K562 (cell line): Measurements from ENCODE around the gene AFAP1. TPM values are rescaled to one million over a fixed set of nuclear protein-coding genes. Genes with fewer than 3 reads are reported as not detected.

Experiments
- ATAC-seq: fragments of 200-7000 bp; cut with Tn5 transposase; 3 replicates; pipeline ENCODE4 v1.9.1; 2020; ENCODE audit warnings: moderate library complexity
- BruUV-seq: library from RNA; stranded (reverse); fragments of 400-500 nt; replicated peaks from 2 replicates; lab custom pipeline; 2021; lab: Mats Ljungman, UMichigan
- CTCF ChIA-PET: fragments of 300-600 bp; formaldehyde crosslinking; extraction: SDS; loops from one replicate; lab custom pipeline; 2021; ENCODE audit warnings: low intra/inter-chr PET ratio; lab: Yijun Ruan, JAX
- POLR2A ChIA-PET: fragments of 300-600, 350-650 bp; sonication (Branson Sonifier 250); formaldehyde crosslinking; extraction: SDS; loops from one replicate; lab custom pipeline; 2021; ENCODE audit warnings: antibody characterized with exemption, inconsistent platforms; lab: Yijun Ruan, JAX
- DNase-seq, 4 experiments: peaks; one replicate each; pipeline versions ENCODE4 v3.0.0 to v3.0.0-alpha.2; 2011 to 2018; ENCODE audit warnings: low spot score in 3 of 4, mixed read lengths in 3 of 4; ENCODE audit errors: extremely low read depth in 1 of 4
- FAIRE-seq: peaks from 2 replicates; lab custom pipeline; 2011; peaks lifted over from hg19 to GRCh38; lab: Jason Lieb, UNC
- H2AFZ ChIP-seq: 2 replicates; pipeline ENCODE4 v1.6.0; 2011; ENCODE audit warnings: low read depth, low read length, control low read depth, inconsistent platforms
- H3K27ac ChIP-seq: fragments of 200-600 bp; 3 replicates; pipeline ENCODE4 v1.8.0; 2011; ENCODE audit warnings: low read depth, mild to moderate bottlenecking, control low read depth, inconsistent platforms, low read length, moderate library complexity, mixed read lengths; ENCODE audit errors: extremely low read depth
- H3K27me3 ChIP-seq, 2 experiments: fragments of 300-600 bp in 1 of 2; 2 replicates in 1 of 2; 3 replicates in 1 of 2; pipeline versions ENCODE4 v1.6.0 to v1.8.0; 2011; ENCODE audit warnings: inconsistent platforms in 2 of 2, low read length in 2 of 2, mild to moderate bottlenecking in 1 of 2, mixed read lengths in 1 of 2, moderate library complexity in 1 of 2; ENCODE audit not compliant: control insufficient read depth in 2 of 2, insufficient read depth in 2 of 2
- H3K36me3 ChIP-seq: fragments of 300-600 bp; 3 replicates; pipeline ENCODE4 v1.8.0; 2011; ENCODE audit warnings: mild to moderate bottlenecking, low read length, inconsistent platforms; ENCODE audit not compliant: control insufficient read depth, insufficient read depth
- H3K4me1 ChIP-seq, 2 experiments: fragments of 200-600 bp in 1 of 2; replicated peaks in 1 of 2; 2 replicates in 1 of 2; 3 replicates in 1 of 2; pipeline versions ENCODE4 v1.5.1 to v1.8.0; 2011; ENCODE audit warnings: inconsistent platforms in 2 of 2, low read length in 2 of 2, mild to moderate bottlenecking in 1 of 2, mixed read lengths in 1 of 2, moderate library complexity in 1 of 2; ENCODE audit not compliant: control insufficient read depth in 2 of 2, insufficient read depth in 2 of 2
- H3K4me2 ChIP-seq: 2 replicates; pipeline ENCODE4 v1.6.1; 2011; ENCODE audit warnings: low read length, control low read depth, inconsistent platforms, mixed read lengths; ENCODE audit not compliant: insufficient read depth
- H3K4me3 ChIP-seq: fragments of 200-600 bp; sonication (generic), shearing (Covaris generic); 2 replicates; pipeline ENCODE4 v1.5.1; 2016; ENCODE audit warnings: control low read depth, inconsistent platforms
- H3K79me2 ChIP-seq: fragments of 200-600 bp; 3 replicates; pipeline ENCODE4 v1.8.0; 2011; ENCODE audit warnings: low read length, inconsistent platforms; ENCODE audit not compliant: control insufficient read depth, insufficient read depth
- H3K9ac ChIP-seq, 2 experiments: 2 replicates each; pipeline versions ENCODE4 v1.6.0 to v1.6.1; 2011; ENCODE audit warnings: low read depth in 2 of 2, low read length in 2 of 2, control low read depth in 1 of 2, inconsistent platforms in 1 of 2, mild to moderate bottlenecking in 1 of 2, mixed read lengths in 1 of 2; ENCODE audit not compliant: insufficient read depth in 1 of 2
- H3K9me1 ChIP-seq: one replicate; pipeline ENCODE4 v1.6.0; 2011; ENCODE audit warnings: inconsistent platforms, mild to moderate bottlenecking, low read length, moderate library complexity; ENCODE audit not compliant: control insufficient read depth, insufficient read depth
- H3K9me3 ChIP-seq: replicated peaks from 2 replicates; pipeline ENCODE4 v1.5.1; 2011; ENCODE audit warnings: low read depth, low read length, inconsistent platforms; ENCODE audit not compliant: control insufficient read depth, insufficient read depth
- H4K20me1 ChIP-seq: replicated peaks from 2 replicates; pipeline ENCODE4 v1.6.1; 2011; ENCODE audit warnings: low read length, inconsistent platforms, mixed read lengths; ENCODE audit not compliant: control insufficient read depth, insufficient read depth
- ETS2 ChIP-seq: IDR thresholded peaks from 2 replicates; pipeline ENCODE4 v1.6.1; 2016; ENCODE audit warnings: borderline replicate concordance, missing genetic modification characterization, mild to moderate bottlenecking, moderate library complexity, missing compliant biosample characterization; ENCODE audit not compliant: poor library complexity, severe bottlenecking
- GABPA ChIP-seq: fragments of 200-800 bp; sonication (Bioruptor generic); conservative IDR thresholded peaks from 2 replicates; pipeline ENCODE4 v1.6.1; 2016; ENCODE audit warnings: low read depth, missing genetic modification characterization, missing compliant biosample characterization
- GABPB1 ChIP-seq: sonication (generic); formaldehyde crosslinking; IDR thresholded peaks from 2 replicates; pipeline ENCODE4 v1.8.0; 2022; ENCODE audit warnings: mild to moderate bottlenecking, missing genetic modification reagents
- HDAC1 ChIP-seq, 2 experiments: fragments of 450-650 bp; IDR thresholded peaks; 2 replicates each; pipeline ENCODE4 v1.6.1; 2016 to 2017; ENCODE audit warnings: inconsistent platforms in 1 of 2, mild to moderate bottlenecking in 1 of 2, moderate library complexity in 1 of 2
- HMG20B ChIP-seq: fragments of 250-450 bp; sonication (Bioruptor Pico); IDR thresholded peaks from 2 replicates; pipeline ENCODE4 v1.5.0; 2021; ENCODE audit warnings: mild to moderate bottlenecking
- JUNB ChIP-seq: fragments of 450-650 bp; formaldehyde crosslinking; conservative IDR thresholded peaks from 2 replicates; pipeline ENCODE4 v1.4.0; 2020; ENCODE audit warnings: mild to moderate bottlenecking
- KLF16 ChIP-seq: IDR thresholded peaks from 2 replicates; pipeline ENCODE4 v1.6.1; 2016; ENCODE audit warnings: antibody characterized with exemption
- LARP7 ChIP-seq: fragments of 450-650 bp; IDR thresholded peaks from 2 replicates; pipeline ENCODE4 v1.6.1; 2016
- MCM2 ChIP-seq: fragments of 450-650 bp; IDR thresholded peaks from 2 replicates; pipeline ENCODE4 v1.6.1; 2017; ENCODE audit warnings: low read depth, mild to moderate bottlenecking
- NFIX ChIP-seq: fragments of 250-450 bp; sonication (Bioruptor Pico); IDR thresholded peaks from 2 replicates; pipeline ENCODE4 v1.4.0; 2020; ENCODE audit warnings: low read depth, mild to moderate bottlenecking, moderate library complexity
- RCOR1 ChIP-seq, 2 experiments: IDR thresholded peaks; 2 replicates each; pipeline ENCODE4 v1.6.1; 2012; ENCODE audit warnings: low read depth in 2 of 2, low read length in 2 of 2, borderline replicate concordance in 1 of 2, improper control_type of control experiment in 1 of 2
- SMAD4 ChIP-seq: fragments of 250-450 bp; sonication (Bioruptor Pico); conservative IDR thresholded peaks from 2 replicates; pipeline ENCODE4 v1.8.0; 2021; ENCODE audit warnings: inconsistent platforms, mild to moderate bottlenecking, moderate library complexity
- TAF7 ChIP-seq: fragments of 450-650 bp; IDR thresholded peaks from 2 replicates; pipeline ENCODE4 v1.6.1; 2016; ENCODE audit warnings: missing genetic modification characterization, missing compliant biosample characterization
- TCF3 ChIP-seq: sonication (generic); formaldehyde crosslinking; IDR thresholded peaks from 2 replicates; pipeline ENCODE4 v1.4.0; 2020; ENCODE audit warnings: mild to moderate bottlenecking, missing genetic modification reagents
- WHSC1 ChIP-seq: IDR thresholded peaks from one replicate; pipeline ENCODE4 v1.6.1; 2012; ENCODE audit warnings: low read length, control low read depth, inconsistent platforms
- XRCC3 ChIP-seq: fragments of 450-650 bp; IDR thresholded peaks from 2 replicates; pipeline ENCODE4 v1.6.1; 2017; ENCODE audit warnings: mild to moderate bottlenecking, moderate library complexity
- ZC3H4 ChIP-seq: sonication (generic); formaldehyde crosslinking; IDR thresholded peaks from 2 replicates; pipeline ENCODE4 v1.9.0; 2021; ENCODE audit warnings: missing genetic modification reagents, borderline replicate concordance
- ZNF224 ChIP-seq: sonication (generic); formaldehyde crosslinking; IDR thresholded peaks from 2 replicates; pipeline ENCODE4 v1.8.0; 2022; ENCODE audit warnings: mild to moderate bottlenecking, missing genetic modification reagents
- ZNF384 ChIP-seq: IDR thresholded peaks from 2 replicates; pipeline ENCODE4 v1.6.1; 2012; ENCODE audit warnings: low read depth, low read length, improper control_type of control experiment
- ZNF436 ChIP-seq: fragments of 250-450, 450-650 bp; sonication (Bioruptor Pico); formaldehyde crosslinking; IDR thresholded peaks from 2 replicates; pipeline ENCODE4 v1.7.0; 2020; ENCODE audit warnings: mild to moderate bottlenecking
- WGBS: fragments of 100-300 bp; shearing (Covaris generic); methylation state at CpG from one replicate; pipeline ENCODE4 v1.1.6; 2016; ENCODE audit warnings: low coverage, mixed read lengths; ENCODE audit not compliant: insufficient coverage; ENCODE audit errors: missing lambda C conversion rate; 5-methylcytosine and 5-hydroxymethylcytosine counted together
- in situ Hi-C: fragments of 300-500 bp; cut with MboI; formaldehyde crosslinking; loops from 4 replicates; pipeline ENCODE4 v1.15.0; 2018; ENCODE audit warnings: inconsistent platforms, mixed read lengths
- intact Hi-C: fragments of 100-400 bp; cut with micrococcal nuclease; formaldehyde crosslinking; loops from 2 replicates; pipeline ENCODE4 v1.14.2; 2022
- polyA plus RNA-seq, 8 experiments: library from polyadenylated mRNA; depleted of rRNA in 4 of 8; stranded (reverse) in 5 of 8; unstranded in 3 of 8; fragments of >200 nt; fragmentation: Nextera tagmentation in 2 of 8; fragmentation: Illumina TruSeq in 1 of 8; extraction: Ambion mirVana in 2 of 8; extraction: Trizol in 1 of 8; gene quantifications; 2 replicates each; pipeline versions ENCODE4 v1.2.1 to v1.2.3, GENCODE V29; 2011 to 2014; ENCODE audit warnings: inconsistent platforms in 1 of 8, missing spikeins in 1 of 8
- total RNA-seq, 7 experiments: library from RNA; depleted of rRNA in 6 of 7; stranded (reverse); fragments of >200 nt in 6 of 7; fragmentation: Illumina TruSeq in 2 of 7; extraction: Trizol in 2 of 7; gene quantifications; 2 replicates each; pipeline versions ENCODE4 v1.2.1 to v1.2.3, GENCODE V29; 2011 to 2021; ENCODE audit warnings: low replicate concordance in 1 of 7
- TF ChIP-seq, protein P1 (sequence below): fragments of 450-650 bp; formaldehyde crosslinking; IDR thresholded peaks from 2 replicates; pipeline ENCODE4 v1.4.0; 2020; ENCODE audit warnings: mild to moderate bottlenecking, moderate library complexity
- TF ChIP-seq, protein P2 (sequence below): sonication (generic); formaldehyde crosslinking; IDR thresholded peaks from 2 replicates; pipeline ENCODE4 v1.8.1; 2023; ENCODE audit warnings: mild to moderate bottlenecking, missing genetic modification reagents, moderate library complexity

AFAP1 gene
- total and polyA plus RNA-seq, 9 of the 15 experiments (the other 6 are each of a cell fraction or from before 2014, with no cell fraction given): 0.07 to 0.42 (median 0.12) TPM; not detected in 1

GRCh38 chr4:7831330-7831729 lies 108.3 kb downstream of the AFAP1 start:
- H3K9me1 ChIP-seq: no peaks in the 10 kb centered on the region
- no peak for FAIRE-seq
- TF ChIP-seq TAF7 (tag) (no peak), XRCC3 (no peak), ETS2 (tag) (no peak), KLF16 (peak; percentile 32), ZNF384 (peak; percentile 31; the same call in 1 of the 2 replicates), GABPA (tag) (peak; percentile 64), GABPB1 (no peak), MCM2 (no peak), ZC3H4 (no peak), ZNF436 (CRISPR knock-in tag) (no peak), WHSC1 (no peak), HMG20B (CRISPR knock-in tag) (no peak), JUNB (CRISPR knock-in tag) (no peak), LARP7 (no peak), TCF3 (peak; percentile 80), ZNF224 (no peak), SMAD4 (peak; percentile 92), HDAC1 (IDR thresholded peaks at IDR 0.05) (no peak), RCOR1 (IDR thresholded peaks at IDR 0.05; ENCODE audit: borderline replicate concordance in 1 of 2, low read depth in 2 of 2, low read length in 2 of 2) (no peak), NFIX (CRISPR knock-in tag) (no peak)
- TF ChIP-seq, protein P1, sequence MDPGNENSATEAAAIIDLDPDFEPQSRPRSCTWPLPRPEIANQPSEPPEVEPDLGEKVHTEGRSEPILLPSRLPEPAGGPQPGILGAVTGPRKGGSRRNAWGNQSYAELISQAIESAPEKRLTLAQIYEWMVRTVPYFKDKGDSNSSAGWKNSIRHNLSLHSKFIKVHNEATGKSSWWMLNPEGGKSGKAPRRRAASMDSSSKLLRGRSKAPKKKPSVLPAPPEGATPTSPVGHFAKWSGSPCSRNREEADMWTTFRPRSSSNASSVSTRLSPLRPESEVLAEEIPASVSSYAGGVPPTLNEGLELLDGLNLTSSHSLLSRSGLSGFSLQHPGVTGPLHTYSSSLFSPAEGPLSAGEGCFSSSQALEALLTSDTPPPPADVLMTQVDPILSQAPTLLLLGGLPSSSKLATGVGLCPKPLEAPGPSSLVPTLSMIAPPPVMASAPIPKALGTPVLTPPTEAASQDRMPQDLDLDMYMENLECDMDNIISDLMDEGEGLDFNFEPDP (CRISPR knock-in tag): no peak
- TF ChIP-seq, protein P2, sequence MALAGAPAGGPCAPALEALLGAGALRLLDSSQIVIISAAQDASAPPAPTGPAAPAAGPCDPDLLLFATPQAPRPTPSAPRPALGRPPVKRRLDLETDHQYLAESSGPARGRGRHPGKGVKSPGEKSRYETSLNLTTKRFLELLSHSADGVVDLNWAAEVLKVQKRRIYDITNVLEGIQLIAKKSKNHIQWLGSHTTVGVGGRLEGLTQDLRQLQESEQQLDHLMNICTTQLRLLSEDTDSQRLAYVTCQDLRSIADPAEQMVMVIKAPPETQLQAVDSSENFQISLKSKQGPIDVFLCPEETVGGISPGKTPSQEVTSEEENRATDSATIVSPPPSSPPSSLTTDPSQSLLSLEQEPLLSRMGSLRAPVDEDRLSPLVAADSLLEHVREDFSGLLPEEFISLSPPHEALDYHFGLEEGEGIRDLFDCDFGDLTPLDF: no peak

More at GRCh38 chr4:7831330-7831729, 108.3 kb downstream of the AFAP1 start:
- H3K9ac ChIP-seq: peak overlapping the region in 1 of 2 experiments; percentile 48; a peak in 1 of 4 replicates
- CTCF ChIA-PET: no interaction called here
- DNase-seq (peak in 2 of 4 experiments; percentile 15 to 44), ATAC-seq (peak; percentile 67)
- peak overlapping the region; percentile 44; the same call in 1 of the 3 replicates for H3K27ac ChIP-seq
- peak overlapping the region; percentile 40 for H3K4me2 ChIP-seq
- H3K79me2 ChIP-seq: no peaks in the 10 kb centered on the region
- no peak overlapping the region for H3K4me3 ChIP-seq
- H3K36me3 ChIP-seq: no peaks in the 10 kb centered on the region
- peak overlapping the region; percentile 38; the same call in 1 of the 2 replicates for H2AFZ ChIP-seq
- no peaks in the 10 kb centered on the region for H4K20me1 ChIP-seq
- H3K4me1 ChIP-seq: peaks cover 0 to 21% of the 10 kb centered on the region in 2 experiments; a peak in 3 of 5 replicates
- in situ Hi-C loops: no loop called here
- peaks cover 5 to 27% of the 10 kb centered on the region in 2 experiments; a peak in 4 of 5 replicates for H3K27me3 ChIP-seq
- intact Hi-C loops: no loop called here
- POLR2A ChIA-PET: interaction anchor here (0.6 to 1.3 kb wide), 3 partner anchors 10 to 169 kb away, joined by 3 to 5 read pairs (median 3); no protein-coding TSS in a partner anchor
- no TSS peak for BruUV-seq
- no peaks in the 10 kb centered on the region for H3K9me3 ChIP-seq
- 0% methylated on average over 7 of the region's 7 CpGs for WGBS
